ENCODE data around the gene ZNF804A. TPM values are rescaled to one million over a fixed set of nuclear protein-coding genes. Genes with fewer than 3 reads are reported as not detected.

Gene ZNF804A
- total RNA-seq, 1 experiment from 2014 or later: 3.4 TPM

- no peak for TF ChIP-seq CTCF (conservative IDR thresholded peaks at IDR 0.05; ENCODE audit: low read depth, low read length)
- no peak for TF ChIP-seq EZH2 (IDR thresholded peaks at IDR 0.05; ENCODE audit: borderline replicate concordance, low read depth, low read length, poor library complexity, severe bottlenecking)
- no TSS peak for BruUV-seq (replicated peaks)
- Histone ChIP-seq H3K4me3 (ENCODE audit: low read depth, low read length, poor library complexity, severe bottlenecking) (no peak overlapping the region), H3K27ac (ENCODE audit: low read depth, low read length, poor library complexity, severe bottlenecking) (no peak overlapping the region), H3K9me3 (ENCODE audit: low read depth, low read length, poor library complexity, severe bottlenecking) (no peaks in the 10 kb centered on the region), H3K4me1 (ENCODE audit: insufficient read depth, low read length, poor library complexity, severe bottlenecking) (no peaks in the 10 kb centered on the region), H3K36me3 (ENCODE audit: insufficient read depth, low read length, poor library complexity, severe bottlenecking) (no peaks in the 10 kb centered on the region), H3K27me3 (replicated peaks; ENCODE audit: insufficient read depth, low read depth, low read length, poor library complexity) (no peaks in the 10 kb centered on the region)
- POLR2A ChIA-PET (ENCODE audit: low non-redundant PET): no interaction called here
- intact Hi-C loops (cut with micrococcal nuclease; ENCODE audit: unreplicated experiment): no loop called here
- CTCF ChIA-PET: no interaction called here
- DNase-seq (ENCODE audit: low spot score): no peak
Measured at GRCh38 chr2:184971546-184972068, 373.3 kb downstream of the ZNF804A start.
